A549 (cell line): ENCODE results near the gene MACF1. TPM values are rescaled to one million over a fixed set of nuclear protein-coding genes. Genes with fewer than 3 reads are reported as not detected.

Experiments
- ATAC-seq, 2 experiments: fragments of 200-7000 bp in 1 of 2; fragments of >200 bp in 1 of 2; cut with Nextera tagmentation in 1 of 2; cut with Tn5 transposase in 1 of 2; 3 replicates each; pipeline versions ENCODE4 v1.8.0 to v1.9.1; 2018 to 2020; ENCODE audit warnings: mild to moderate bottlenecking in 1 of 2, moderate library complexity in 1 of 2
- CTCF ChIA-PET: fragments of 300-600 bp; sonication (Branson Sonifier 250); formaldehyde crosslinking; extraction: SDS; loops from one replicate; lab custom pipeline; 2021; ENCODE audit warnings: antibody characterized with exemption, inconsistent platforms; lab: Yijun Ruan, JAX
- POLR2A ChIA-PET: fragments of 350-600 bp; formaldehyde crosslinking; extraction: SDS; loops from one replicate; lab custom pipeline; 2021; ENCODE audit warnings: antibody characterized with exemption, inconsistent platforms; lab: Yijun Ruan, JAX
- DNase-seq, 2 experiments: peaks; one replicate each; pipeline versions ENCODE4 v3.0.0 to v3.0.0-alpha.2; 2011 to 2016; ENCODE audit warnings: low read depth in 1 of 2, low spot score in 1 of 2
- FAIRE-seq: peaks from 2 replicates; lab custom pipeline; 2011; peaks lifted over from hg19 to GRCh38; lab: Jason Lieb, UNC
- H3K27ac ChIP-seq, 2 experiments: fragments of >200 bp; sonication (Bioruptor Twin); formaldehyde crosslinking; 3 replicates each; pipeline ENCODE4 v1.5.1; 2016 to 2017
- H3K4me1 ChIP-seq: fragments of >200 bp; sonication (Bioruptor Twin); formaldehyde crosslinking; 3 replicates; pipeline ENCODE4 v1.6.1; 2016
- H3K4me2 ChIP-seq: fragments of >200 bp; sonication (Bioruptor Twin); formaldehyde crosslinking; 3 replicates; pipeline ENCODE4 v1.6.1; 2016
- H3K4me3 ChIP-seq: fragments of >200 bp; sonication (Bioruptor Twin); formaldehyde crosslinking; 3 replicates; pipeline ENCODE4 v1.5.1; 2016
- H3K9me3 ChIP-seq: fragments of >200 bp; sonication (Bioruptor Twin); formaldehyde crosslinking; 3 replicates; pipeline ENCODE4 v1.6.1; 2016
- BHLHE40 ChIP-seq: IDR thresholded peaks from 2 replicates; pipeline ENCODE4 v1.6.1; 2012; ENCODE audit warnings: low read depth, low read length, inconsistent platforms
- CBX2 ChIP-seq: fragments of 200-600 bp; sonication (generic); IDR thresholded peaks from 2 replicates; pipeline ENCODE4 v1.6.1; 2016; ENCODE audit warnings: low read depth, mild to moderate bottlenecking, borderline replicate concordance
- CBX8 ChIP-seq: fragments of 200-600 bp; sonication (generic); IDR thresholded peaks from 2 replicates; pipeline ENCODE4 v1.6.1; 2016
- CEBPB ChIP-seq, 2 experiments: fragments of >200 bp in 1 of 2; sonication (Bioruptor Twin) in 1 of 2; formaldehyde crosslinking in 1 of 2; IDR thresholded peaks; 2 replicates each; pipeline ENCODE4 v1.6.1; 2012 to 2016
- CHD2 ChIP-seq: fragments of 150-350 bp; IDR thresholded peaks from 2 replicates; pipeline ENCODE4 v1.6.1; 2014; ENCODE audit warnings: low read length; ENCODE audit not compliant: partially characterized antibody
- CHD4 ChIP-seq: fragments of 200-600 bp; sonication (generic); IDR thresholded peaks from 2 replicates; pipeline ENCODE4 v1.6.1; 2016; ENCODE audit warnings: antibody characterized with exemption, mild to moderate bottlenecking, borderline replicate concordance
- EHF ChIP-seq: fragments of 250-450 bp; sonication (Bioruptor Pico); IDR thresholded peaks from 2 replicates; pipeline ENCODE4 v1.5.0; 2020; ENCODE audit warnings: mild to moderate bottlenecking
- EHMT2 ChIP-seq: fragments of 200-600 bp; sonication (generic); IDR thresholded peaks from 2 replicates; pipeline ENCODE4 v1.6.1; 2016; ENCODE audit warnings: antibody characterized with exemption, low read depth, mild to moderate bottlenecking, moderate library complexity
- EP300 ChIP-seq, 2 experiments: fragments of >200 bp; sonication (Bioruptor Twin); formaldehyde crosslinking; IDR thresholded peaks; 2 replicates in 1 of 2; 3 replicates in 1 of 2; pipeline ENCODE4 v1.6.1; 2016 to 2017
- FOXS1 ChIP-seq: fragments of 250-450 bp; sonication (Bioruptor Pico); IDR thresholded peaks from 2 replicates; pipeline ENCODE4 v1.5.0; 2020; ENCODE audit warnings: mild to moderate bottlenecking, moderate library complexity
- GATA3 ChIP-seq: IDR thresholded peaks from 2 replicates; pipeline ENCODE4 v1.6.1; 2012; ENCODE audit warnings: borderline replicate concordance
- HDAC2 ChIP-seq: fragments of 200-600 bp; sonication (generic); IDR thresholded peaks from 2 replicates; pipeline ENCODE4 v1.6.1; 2016
- HOXB13 ChIP-seq: fragments of 250-450 bp; sonication (Bioruptor Pico); IDR thresholded peaks from 2 replicates; pipeline ENCODE4 v1.5.0; 2020; ENCODE audit warnings: low read depth, mild to moderate bottlenecking, moderate library complexity
- KDM5A ChIP-seq: fragments of 200-600 bp; sonication (generic); IDR thresholded peaks from 2 replicates; pipeline ENCODE4 v1.6.1; 2016; ENCODE audit warnings: antibody characterized with exemption, mild to moderate bottlenecking
- NFE2L2 ChIP-seq: fragments of 150-350 bp; conservative IDR thresholded peaks from 2 replicates; pipeline ENCODE4 v1.6.1; 2014; ENCODE audit warnings: low read length
- PHF8 ChIP-seq: fragments of 200-600 bp; sonication (generic); IDR thresholded peaks from 2 replicates; pipeline ENCODE4 v1.6.1; 2016; ENCODE audit warnings: low read depth, mild to moderate bottlenecking, antibody characterized with exemption, moderate library complexity, borderline replicate concordance
- RARB ChIP-seq: fragments of 250-450 bp; sonication (Bioruptor Pico); IDR thresholded peaks from 2 replicates; pipeline ENCODE4 v1.8.0; 2021; ENCODE audit warnings: mild to moderate bottlenecking, moderate library complexity
- SREBF2 ChIP-seq: fragments of 450-650 bp; IDR thresholded peaks from 2 replicates; pipeline ENCODE4 v1.6.1; 2014; ENCODE audit warnings: mild to moderate bottlenecking, moderate library complexity
- ZC3H11A ChIP-seq: fragments of 450-650 bp; IDR thresholded peaks from 2 replicates; pipeline ENCODE4 v1.6.1; 2014; ENCODE audit warnings: antibody characterized with exemption, mild to moderate bottlenecking
- ZFP36 ChIP-seq: fragments of 450-650 bp; IDR thresholded peaks from 2 replicates; pipeline ENCODE4 v1.6.1; 2014; ENCODE audit warnings: borderline replicate concordance; ENCODE audit not compliant: partially characterized antibody
- ZNF302 ChIP-seq: fragments of 250-450 bp; sonication (Bioruptor Pico); IDR thresholded peaks from 2 replicates; pipeline ENCODE4 v1.9.0; 2021; ENCODE audit warnings: inconsistent platforms, mild to moderate bottlenecking, moderate library complexity
- WGBS: methylation state at CpG from one replicate; pipeline ENCODE4 v1.1.6; 2017; ENCODE audit errors: missing lambda C conversion rate; 5-methylcytosine and 5-hydroxymethylcytosine counted together
- polyA plus RNA-seq, 4 experiments: library from polyadenylated mRNA; depleted of rRNA in 3 of 4; stranded (reverse); fragments of >200 nt; fragmentation: RNase III in 1 of 4; extraction: RNeasy Plus Mini Kit Qiagen cat#74134 plus additional on column Dnase treatment in 1 of 4; gene quantifications; 2 replicates in 3 of 4; 3 replicates in 1 of 4; pipeline ENCODE4 v1.2.3, GENCODE V29; 2011 to 2017
- TF ChIP-seq, protein P1 (sequence below): IDR thresholded peaks from 2 replicates; pipeline ENCODE4 v1.6.1; 2012; ENCODE audit warnings: low read depth, borderline replicate concordance
- TF ChIP-seq, protein P2 (sequence below): IDR thresholded peaks from 2 replicates; pipeline ENCODE4 v1.6.1; 2012
- TF ChIP-seq, protein P3 (sequence below): fragments of 150-350 bp; IDR thresholded peaks from 2 replicates; pipeline ENCODE4 v1.6.1; 2014; ENCODE audit warnings: low read depth, mild to moderate bottlenecking, low read length
- TF ChIP-seq, protein P4 (sequence below): fragments of >200 bp; sonication (Bioruptor Twin); formaldehyde crosslinking; IDR thresholded peaks from 2 replicates; pipeline ENCODE4 v1.6.1; 2016
- TF ChIP-seq, protein P5 (sequence below): fragments of 450-650 bp; IDR thresholded peaks from 2 replicates; pipeline ENCODE4 v1.6.1; 2014; ENCODE audit warnings: antibody characterized with exemption

Gene MACF1
- polyA plus RNA-seq, 2 of the 4 experiments (the other 2 are of a cell fraction): 45.7 to 64.2 TPM

DNA sequence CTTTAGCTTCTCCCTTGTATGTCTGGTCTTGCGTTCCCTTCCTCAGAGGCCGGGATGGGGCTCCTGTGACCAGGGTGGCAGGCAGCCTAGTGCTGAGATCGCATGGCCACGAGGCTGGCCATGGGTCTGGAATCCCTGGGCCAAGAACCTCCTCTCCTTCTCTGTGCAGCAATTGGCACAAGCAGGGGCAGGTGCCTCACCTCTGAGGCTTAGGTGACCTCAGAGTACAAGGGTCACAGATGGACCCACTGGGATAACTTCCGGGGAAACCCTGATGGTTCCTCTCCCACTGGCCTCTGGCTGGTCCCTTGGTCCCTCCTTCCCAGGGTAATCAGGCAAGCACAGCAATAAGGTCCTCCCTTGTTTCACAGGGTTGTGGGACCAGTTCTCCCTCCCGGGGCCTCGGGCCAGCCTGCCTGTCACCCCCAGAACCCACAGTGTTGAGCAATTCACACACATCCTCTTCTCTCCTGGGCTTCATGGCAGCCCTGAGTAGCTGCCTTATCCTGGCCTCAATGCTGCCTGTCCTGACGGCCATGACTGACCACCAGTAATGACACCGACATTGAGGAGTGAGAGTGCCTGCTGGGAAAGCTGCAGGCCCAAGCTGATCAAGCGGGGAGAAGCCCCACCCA is 325.5 kb downstream of the MACF1 start:
- ATAC-seq: no peak
- no peak overlapping the region for H3K4me2 ChIP-seq

DNA sequence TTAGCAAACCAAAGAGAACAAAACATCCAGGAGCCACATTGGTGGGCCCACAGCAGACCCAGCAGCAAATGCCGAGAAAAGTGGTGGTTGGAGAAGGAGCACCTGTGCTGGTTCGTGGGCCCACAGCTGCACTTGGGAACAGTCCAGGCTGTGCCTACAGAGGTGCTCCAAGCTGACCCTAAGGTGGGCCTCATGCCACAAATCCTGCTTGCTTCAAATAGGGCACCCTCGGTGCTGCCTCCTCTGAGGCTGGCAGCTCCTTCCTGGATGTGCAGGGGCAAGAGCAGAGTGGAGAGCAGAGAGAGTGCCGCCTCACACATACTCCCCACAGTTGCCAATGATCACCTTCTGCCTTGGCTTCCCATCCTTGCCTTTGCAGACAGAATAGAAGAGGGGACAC is 327.0 kb downstream of the MACF1 start:
- ATAC-seq: no peak
- no peak for TF ChIP-seq CBX2
- no peak for TF ChIP-seq RARB (CRISPR knock-in tag)
- no peak for TF ChIP-seq FOXS1 (CRISPR knock-in tag)
- no peak for TF ChIP-seq CEBPB (IDR thresholded peaks at IDR 0.05)
- TF ChIP-seq KDM5A: no peak
- TF ChIP-seq HDAC2: no peak
- no peak for TF ChIP-seq SREBF2
- TF ChIP-seq HOXB13 (CRISPR knock-in tag): no peak
- TF ChIP-seq, protein P1, sequence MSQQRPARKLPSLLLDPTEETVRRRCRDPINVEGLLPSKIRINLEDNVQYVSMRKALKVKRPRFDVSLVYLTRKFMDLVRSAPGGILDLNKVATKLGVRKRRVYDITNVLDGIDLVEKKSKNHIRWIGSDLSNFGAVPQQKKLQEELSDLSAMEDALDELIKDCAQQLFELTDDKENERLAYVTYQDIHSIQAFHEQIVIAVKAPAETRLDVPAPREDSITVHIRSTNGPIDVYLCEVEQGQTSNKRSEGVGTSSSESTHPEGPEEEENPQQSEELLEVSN: no peak
- no peak for TF ChIP-seq BHLHE40
- TF ChIP-seq ZNF302 (CRISPR knock-in tag): no peak
- TF ChIP-seq EP300 (IDR thresholded peaks at IDR 0.05): no peak
- TF ChIP-seq CHD4: no peak

More for the DNA sequence above, 325.5 kb downstream of the MACF1 start:
- no peaks in the 10 kb centered on the region for H3K9me3 ChIP-seq
- no peak overlapping the region for H3K27ac ChIP-seq
- H3K4me3 ChIP-seq: no peak overlapping the region
- CTCF ChIA-PET: interaction anchor here (7.9 kb wide), 1 partner anchor 11 kb away, joined by 51 read pairs; no protein-coding TSS in a partner anchor
- no peaks in the 10 kb centered on the region for H3K4me1 ChIP-seq
- WGBS: 93% methylated on average over 6 of the region's 10 CpGs
- TF ChIP-seq EP300 (IDR thresholded peaks at IDR 0.05) (no peak), RARB (CRISPR knock-in tag) (no peak), GATA3 (no peak), NFE2L2 (no peak), EHF (CRISPR knock-in tag) (no peak), CHD2 (no peak), HOXB13 (CRISPR knock-in tag) (no peak), ZC3H11A (no peak), ZFP36 (no peak), EHMT2 (no peak), CBX8 (no peak), PHF8 (no peak)
- TF ChIP-seq, protein P1: no peak
- TF ChIP-seq, protein P2, sequence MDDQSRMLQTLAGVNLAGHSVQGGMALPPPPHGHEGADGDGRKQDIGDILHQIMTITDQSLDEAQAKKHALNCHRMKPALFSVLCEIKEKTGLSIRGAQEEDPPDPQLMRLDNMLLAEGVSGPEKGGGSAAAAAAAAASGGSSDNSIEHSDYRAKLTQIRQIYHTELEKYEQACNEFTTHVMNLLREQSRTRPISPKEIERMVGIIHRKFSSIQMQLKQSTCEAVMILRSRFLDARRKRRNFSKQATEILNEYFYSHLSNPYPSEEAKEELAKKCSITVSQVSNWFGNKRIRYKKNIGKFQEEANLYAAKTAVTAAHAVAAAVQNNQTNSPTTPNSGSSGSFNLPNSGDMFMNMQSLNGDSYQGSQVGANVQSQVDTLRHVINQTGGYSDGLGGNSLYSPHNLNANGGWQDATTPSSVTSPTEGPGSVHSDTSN: no peak
- TF ChIP-seq, protein P3, sequence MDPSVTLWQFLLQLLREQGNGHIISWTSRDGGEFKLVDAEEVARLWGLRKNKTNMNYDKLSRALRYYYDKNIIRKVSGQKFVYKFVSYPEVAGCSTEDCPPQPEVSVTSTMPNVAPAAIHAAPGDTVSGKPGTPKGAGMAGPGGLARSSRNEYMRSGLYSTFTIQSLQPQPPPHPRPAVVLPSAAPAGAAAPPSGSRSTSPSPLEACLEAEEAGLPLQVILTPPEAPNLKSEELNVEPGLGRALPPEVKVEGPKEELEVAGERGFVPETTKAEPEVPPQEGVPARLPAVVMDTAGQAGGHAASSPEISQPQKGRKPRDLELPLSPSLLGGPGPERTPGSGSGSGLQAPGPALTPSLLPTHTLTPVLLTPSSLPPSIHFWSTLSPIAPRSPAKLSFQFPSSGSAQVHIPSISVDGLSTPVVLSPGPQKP: no peak
- TF ChIP-seq, protein P4, sequence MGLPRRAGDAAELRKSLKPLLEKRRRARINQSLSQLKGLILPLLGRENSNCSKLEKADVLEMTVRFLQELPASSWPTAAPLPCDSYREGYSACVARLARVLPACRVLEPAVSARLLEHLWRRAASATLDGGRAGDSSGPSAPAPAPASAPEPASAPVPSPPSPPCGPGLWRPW: no peak
- TF ChIP-seq, protein P5, sequence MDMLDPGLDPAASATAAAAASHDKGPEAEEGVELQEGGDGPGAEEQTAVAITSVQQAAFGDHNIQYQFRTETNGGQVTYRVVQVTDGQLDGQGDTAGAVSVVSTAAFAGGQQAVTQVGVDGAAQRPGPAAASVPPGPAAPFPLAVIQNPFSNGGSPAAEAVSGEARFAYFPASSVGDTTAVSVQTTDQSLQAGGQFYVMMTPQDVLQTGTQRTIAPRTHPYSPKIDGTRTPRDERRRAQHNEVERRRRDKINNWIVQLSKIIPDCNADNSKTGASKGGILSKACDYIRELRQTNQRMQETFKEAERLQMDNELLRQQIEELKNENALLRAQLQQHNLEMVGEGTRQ: no peak
- POLR2A ChIA-PET: no interaction called here
- no peak for DNase-seq
- FAIRE-seq: no peak

More for the DNA sequence above, 327.0 kb downstream of the MACF1 start:
- Histone ChIP-seq H3K4me3 (no peak overlapping the region), H3K27ac (no peak overlapping the region), H3K4me2 (no peak overlapping the region), H3K9me3 (no peaks in the 10 kb centered on the region), H3K4me1 (no peaks in the 10 kb centered on the region)
- POLR2A ChIA-PET: no interaction called here
- DNase-seq (no peak), FAIRE-seq (no peak)
- CTCF ChIA-PET: interaction anchor here (7.9 kb wide), 1 partner anchor 9 kb away, joined by 51 read pairs; no protein-coding TSS in a partner anchor
- WGBS: 96% methylated on average over 4 of the region's 4 CpGs
